Activated naive CD8-positive, alpha-beta T cell treated with anti-CD3 and anti-CD28 coated beads, Interleukin-2, amount 10 ng/mL, durations not matched to agents 7 days and 5 days (primary cell): Measurements from ENCODE around the gene LGI4. TPM values are rescaled to one million over a fixed set of nuclear protein-coding genes. Genes with fewer than 3 reads are reported as not detected.
"Not testable (repeated sequence)": the region's sequence is repeated elsewhere in the genome, so short reads cannot be mapped to it uniquely, and the experiment has no call there.

Source experiments
- ATAC-seq: fragments of 150-1000 bp; cut with Tn5 transposase; one replicate; pipeline ENCODE4 v1.10.0; 2021; ENCODE audit warnings: low read depth, moderate library complexity
- POLR2A ChIA-PET: fragments of 350-600 bp; sonication (Branson Sonifier 250); formaldehyde crosslinking; loops from one replicate; lab custom pipeline; 2021; ENCODE audit warnings: antibody characterized with exemption; lab: Charles Lee
- DNase-seq: peaks from one replicate; pipeline ENCODE4 v3.0.0; 2021
- H3K27ac Mint-ChIP-seq: one replicate; pipeline ENCODE4 v1.8.0; 2022; ENCODE audit warnings: mild to moderate bottlenecking, mixed read lengths
- H3K27me3 Mint-ChIP-seq: one replicate; pipeline ENCODE4 v1.8.0; 2022; ENCODE audit warnings: mild to moderate bottlenecking, moderate library complexity, mixed read lengths
- H3K36me3 Mint-ChIP-seq: one replicate; pipeline ENCODE4 v1.8.0; 2021; ENCODE audit warnings: mild to moderate bottlenecking, mixed read lengths
- H3K4me1 Mint-ChIP-seq: one replicate; pipeline ENCODE4 v1.8.0; 2021; ENCODE audit warnings: mixed read lengths
- H3K4me3 Mint-ChIP-seq: one replicate; pipeline ENCODE4 v1.8.0; 2022; ENCODE audit warnings: mild to moderate bottlenecking, moderate library complexity, mixed read lengths
- H3K9me3 Mint-ChIP-seq: one replicate; pipeline ENCODE4 v1.8.0; 2021; ENCODE audit warnings: mixed read lengths
- total RNA-seq, 2 experiments: library from RNA; stranded (reverse); gene quantifications; one replicate each; pipeline ENCODE4 v1.2.3, GENCODE V29; 2021

LGI4 gene
- total RNA-seq, 2 experiments from 2014 or later: 0.28 to 0.44 TPM

GRCh38 chr19:35109395-35110112 is 25.3 kb downstream of the LGI4 start:
- ATAC-seq (no peak), DNase-seq (no peak)
- H3K9me3 Mint-ChIP-seq: peaks cover 3% of the 10 kb centered on the region
- no peak overlapping the region for H3K4me3 Mint-ChIP-seq
- H3K4me1 Mint-ChIP-seq: peaks cover 1% of the 10 kb centered on the region
- POLR2A ChIA-PET: no interaction called here
- H3K27me3 Mint-ChIP-seq: peaks cover 7% of the 10 kb centered on the region
- H3K36me3 Mint-ChIP-seq: peaks cover 2% of the 10 kb centered on the region
- no peak overlapping the region for H3K27ac Mint-ChIP-seq

DNA sequence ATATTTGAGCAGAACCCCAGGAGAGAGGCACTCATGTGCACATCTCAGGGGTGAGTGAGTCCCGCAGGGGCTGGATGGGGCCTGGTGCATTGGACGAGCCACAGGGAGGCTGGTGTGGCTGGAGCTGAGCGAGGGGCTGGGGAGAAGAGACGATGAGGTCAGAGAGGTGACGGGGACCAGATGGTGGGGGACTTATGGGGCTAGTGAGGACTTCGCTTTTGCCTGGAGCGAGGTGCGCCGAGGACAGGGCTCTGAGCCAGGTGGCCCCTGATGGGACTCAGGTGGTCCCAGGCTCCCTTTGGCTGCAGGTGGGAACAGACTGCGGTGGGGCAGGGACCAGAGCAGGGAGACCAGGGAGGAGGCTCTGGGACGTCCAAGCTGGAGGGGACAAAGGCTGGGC is 26.1 kb downstream of the LGI4 start:
- no peak for DNase-seq
- H3K36me3 Mint-ChIP-seq: peaks cover 2% of the 10 kb centered on the region
- peaks cover 7% of the 10 kb centered on the region for H3K27me3 Mint-ChIP-seq
- H3K9me3 Mint-ChIP-seq: peaks cover 3% of the 10 kb centered on the region
- POLR2A ChIA-PET: no interaction called here
- H3K4me1 Mint-ChIP-seq: no peaks in the 10 kb centered on the region
- no peak overlapping the region for H3K4me3 Mint-ChIP-seq
- no peak for ATAC-seq
- no peak overlapping the region for H3K27ac Mint-ChIP-seq

DNA sequence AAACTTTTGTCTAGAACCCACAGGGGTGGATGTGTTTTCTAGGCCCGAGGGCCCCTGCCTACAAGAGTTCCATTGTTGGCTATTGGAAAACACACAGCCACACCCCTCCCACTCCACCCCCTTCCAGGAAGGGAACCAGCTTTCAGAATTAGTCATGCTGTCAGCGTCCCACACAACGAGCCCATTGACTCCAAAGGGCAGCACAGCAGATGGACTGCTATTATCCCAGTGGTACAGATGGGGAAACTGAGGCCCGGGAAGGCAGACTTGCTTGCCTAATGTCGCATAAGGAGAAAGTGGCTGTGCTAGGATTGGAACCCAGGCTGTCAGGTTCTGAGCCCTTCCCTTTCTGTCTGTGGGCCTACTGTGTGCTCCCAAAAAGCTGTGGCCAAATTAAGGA is 27.3 kb downstream of the LGI4 start:
- H3K27ac Mint-ChIP-seq: no peak overlapping the region
- peaks cover 7% of the 10 kb centered on the region for H3K27me3 Mint-ChIP-seq
- H3K36me3 Mint-ChIP-seq: peaks cover 2% of the 10 kb centered on the region
- H3K4me1 Mint-ChIP-seq: no peaks in the 10 kb centered on the region
- H3K4me3 Mint-ChIP-seq: no peak overlapping the region
- POLR2A ChIA-PET: no interaction called here
- ATAC-seq (no peak), DNase-seq (no peak)
- H3K9me3 Mint-ChIP-seq: peaks cover 3% of the 10 kb centered on the region

- Mint-ChIP-seq H3K27ac (no peak overlapping the region), H3K36me3 (peaks cover 2% of the 10 kb centered on the region), H3K27me3 (peaks cover 6% of the 10 kb centered on the region), H3K4me1 (no peaks in the 10 kb centered on the region), H3K4me3 (no peak overlapping the region), H3K9me3 (peaks cover 3% of the 10 kb centered on the region)
- POLR2A ChIA-PET: no interaction called here
- DNase-seq (no peak), ATAC-seq (no peak)
Observed at GRCh38 chr19:35106898-35107541, 27.8 kb downstream of the LGI4 start.

DNA sequence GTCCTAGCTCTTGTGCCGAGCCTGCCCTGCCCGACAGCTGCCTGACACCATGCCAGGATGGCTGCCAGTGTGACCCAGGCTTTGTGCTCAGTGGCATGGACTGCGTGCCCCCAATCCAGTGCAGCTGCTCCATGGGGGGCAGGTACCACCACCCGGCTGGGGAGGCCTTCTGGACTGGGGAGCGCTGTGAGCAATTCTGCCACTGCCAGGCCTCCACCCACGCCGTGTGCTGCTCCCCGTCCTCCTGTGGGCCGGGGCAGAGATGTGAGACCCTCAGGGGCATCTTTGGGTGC is 28.6 kb downstream of the LGI4 start:
- no peaks in the 10 kb centered on the region for H3K4me1 Mint-ChIP-seq
- H3K27ac Mint-ChIP-seq: no peak overlapping the region
- H3K36me3 Mint-ChIP-seq: peaks cover 2% of the 10 kb centered on the region
- DNase-seq: no peak
- peaks cover 4% of the 10 kb centered on the region for H3K27me3 Mint-ChIP-seq
- peaks cover 3% of the 10 kb centered on the region for H3K9me3 Mint-ChIP-seq
- ATAC-seq: no peak
- POLR2A ChIA-PET: no interaction called here
- H3K4me3 Mint-ChIP-seq: no peak overlapping the region

GRCh38 chr19:35105411-35106290 is 29.2 kb downstream of the LGI4 start:
- no peak for ATAC-seq

GRCh38 chr19:35105047-35105410 is 29.8 kb downstream of the LGI4 start:
- DNase-seq (no peak), ATAC-seq (no peak)
- POLR2A ChIA-PET: no interaction called here
- Mint-ChIP-seq H3K27ac (no peak overlapping the region), H3K27me3 (peaks cover 4% of the 10 kb centered on the region), H3K9me3 (peaks cover 3% of the 10 kb centered on the region), H3K4me3 (no peak overlapping the region), H3K4me1 (no peaks in the 10 kb centered on the region), H3K36me3 (peaks cover 2% of the 10 kb centered on the region)

More at GRCh38 chr19:35105411-35106290, 29.2 kb downstream of the LGI4 start:
- Mint-ChIP-seq H3K36me3 (peaks cover 2% of the 10 kb centered on the region), H3K27me3 (peaks cover 4% of the 10 kb centered on the region), H3K4me3 (no peak overlapping the region), H3K9me3 (peaks cover 3% of the 10 kb centered on the region), H3K4me1 (no peaks in the 10 kb centered on the region), H3K27ac (no peak overlapping the region)
- POLR2A ChIA-PET: no interaction called here
- DNase-seq: no peak

- POLR2A ChIA-PET: no interaction called here
- DNase-seq (no peak), ATAC-seq (no peak)
- no peak overlapping the region for H3K4me3 Mint-ChIP-seq
- no peak overlapping the region for H3K27ac Mint-ChIP-seq
- no peaks in the 10 kb centered on the region for H3K4me1 Mint-ChIP-seq
- H3K9me3 Mint-ChIP-seq: peaks cover 3% of the 10 kb centered on the region
- peaks cover 2% of the 10 kb centered on the region for H3K36me3 Mint-ChIP-seq
- no peaks in the 10 kb centered on the region for H3K27me3 Mint-ChIP-seq
Observed at GRCh38 chr19:35104361-35104760, 30.5 kb downstream of the LGI4 start.

DNA sequence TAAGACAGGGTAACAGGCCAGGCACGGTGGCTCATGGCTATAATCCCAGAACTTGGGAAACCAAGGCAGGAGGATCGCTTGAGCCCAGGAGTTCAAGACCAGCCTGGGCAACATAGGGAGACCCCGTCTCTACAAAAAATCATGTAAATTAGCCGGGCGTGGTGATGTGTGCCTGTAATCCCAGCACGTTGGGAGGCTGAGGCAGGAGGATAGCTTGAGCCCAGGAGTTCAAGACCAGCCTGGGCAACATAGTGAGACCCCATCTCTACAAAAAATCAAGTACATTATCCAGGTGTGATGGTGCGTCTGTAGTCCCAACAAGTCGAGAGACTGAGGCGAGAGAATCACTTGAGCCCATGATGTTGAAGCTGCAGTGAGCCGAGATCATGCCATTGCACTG is 31.2 kb downstream of the LGI4 start:
- H3K36me3 Mint-ChIP-seq, DNase-seq, H3K27me3 Mint-ChIP-seq, POLR2A ChIA-PET, H3K9me3 Mint-ChIP-seq, H3K4me1 Mint-ChIP-seq, ATAC-seq, H3K27ac Mint-ChIP-seq, H3K4me3 Mint-ChIP-seq: not testable (repeated sequence)

GRCh38 chr19:35101949-35102348 is 32.9 kb downstream of the LGI4 start:
- H3K4me1 Mint-ChIP-seq, ATAC-seq, H3K9me3 Mint-ChIP-seq, H3K4me3 Mint-ChIP-seq, POLR2A ChIA-PET, H3K36me3 Mint-ChIP-seq, H3K27ac Mint-ChIP-seq, H3K27me3 Mint-ChIP-seq, DNase-seq: not testable (repeated sequence)

DNA sequence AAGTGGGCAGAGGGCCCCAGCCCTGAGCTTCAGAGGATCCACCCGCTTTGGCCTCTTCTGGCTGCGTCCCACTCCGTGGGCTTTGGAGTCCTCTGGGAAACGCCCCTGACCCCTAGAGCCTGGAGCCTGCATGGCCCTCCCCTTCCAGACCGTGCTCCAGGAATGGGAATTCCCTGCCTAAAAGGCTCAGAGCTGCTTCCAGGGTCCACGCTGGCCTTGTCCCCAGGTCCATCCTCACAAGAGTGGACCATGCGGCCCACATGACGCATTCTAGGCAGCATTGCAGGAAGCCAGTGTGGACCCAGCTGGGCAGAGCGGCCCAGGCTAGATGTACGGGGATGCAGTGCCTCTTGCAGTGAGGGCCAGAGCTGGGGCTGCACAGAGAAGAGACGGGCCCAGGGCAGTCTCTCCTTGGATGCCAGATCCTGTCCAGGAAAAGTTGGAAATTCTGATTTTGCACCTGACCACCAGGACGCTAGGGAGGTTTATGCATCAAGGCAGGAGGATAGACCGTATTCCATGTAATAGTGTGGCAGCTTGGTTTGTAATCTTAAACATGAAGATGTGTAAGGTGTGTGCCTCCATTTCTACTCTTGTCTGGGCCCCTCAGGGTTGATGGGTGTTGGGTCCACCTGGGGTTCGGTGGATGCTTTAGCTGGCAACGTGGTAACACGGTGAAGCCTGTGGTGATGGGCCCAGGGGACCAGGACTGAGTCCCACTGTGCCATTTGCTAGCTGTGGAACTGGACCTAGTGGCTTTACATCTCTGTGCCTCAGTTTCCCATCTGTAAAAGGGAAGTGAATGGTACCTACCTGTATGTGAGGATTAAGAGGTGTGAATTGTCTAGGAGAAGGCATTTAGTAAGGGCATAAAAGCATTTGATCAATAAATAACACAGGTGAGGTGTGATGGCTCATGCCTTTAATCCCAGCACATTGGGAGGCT is 34.0 kb downstream of the LGI4 start:
- Mint-ChIP-seq H3K4me1 (no peaks in the 10 kb centered on the region), H3K36me3 (no peaks in the 10 kb centered on the region), H3K9me3 (no peaks in the 10 kb centered on the region), H3K27ac (no peak overlapping the region), H3K4me3 (no peak overlapping the region), H3K27me3 (peaks cover 4% of the 10 kb centered on the region)
- ATAC-seq (no peak), DNase-seq (no peak)
- POLR2A ChIA-PET: interaction anchor here (0.9 kb wide), 1 partner anchor 9 kb away, joined by 3 read pairs; no protein-coding TSS in a partner anchor

- peaks cover 4% of the 10 kb centered on the region for H3K27me3 Mint-ChIP-seq
- ATAC-seq: no peak
Observed at GRCh38 chr19:35099897-35100275, 35.0 kb downstream of the LGI4 start.

More at GRCh38 chr19:35099897-35100275, 35.0 kb downstream of the LGI4 start:
- H3K4me1 Mint-ChIP-seq: no peaks in the 10 kb centered on the region
- H3K9me3 Mint-ChIP-seq: no peaks in the 10 kb centered on the region
- no peak for DNase-seq
- POLR2A ChIA-PET: no interaction called here
- H3K36me3 Mint-ChIP-seq: no peaks in the 10 kb centered on the region
- no peak overlapping the region for H3K4me3 Mint-ChIP-seq
- H3K27ac Mint-ChIP-seq: no peak overlapping the region
